Measurements from ENCODE around the gene EMC6.

Gene EMC6

DNA sequence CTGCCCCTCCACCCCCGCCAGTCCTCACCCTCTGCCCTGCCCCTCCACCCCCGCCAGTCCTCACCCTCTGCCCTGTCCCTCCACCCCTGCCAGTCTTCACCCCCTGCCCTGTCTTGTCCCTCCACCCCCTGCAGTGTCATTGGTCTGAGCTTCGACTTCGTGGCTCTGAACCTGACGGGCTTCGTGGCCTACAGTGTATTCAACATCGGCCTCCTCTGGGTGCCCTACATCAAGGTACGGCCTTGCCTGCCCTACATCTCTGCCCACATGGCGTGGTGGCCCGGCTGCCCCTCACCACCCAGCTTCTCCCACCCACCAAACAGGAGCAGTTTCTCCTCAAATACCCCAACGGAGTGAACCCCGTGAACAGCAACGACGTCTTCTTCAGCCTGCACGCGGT, 12.3 kb upstream of the EMC6 start:
- no peak for DNase-seq (ENCODE audit: low spot score)

DNA sequence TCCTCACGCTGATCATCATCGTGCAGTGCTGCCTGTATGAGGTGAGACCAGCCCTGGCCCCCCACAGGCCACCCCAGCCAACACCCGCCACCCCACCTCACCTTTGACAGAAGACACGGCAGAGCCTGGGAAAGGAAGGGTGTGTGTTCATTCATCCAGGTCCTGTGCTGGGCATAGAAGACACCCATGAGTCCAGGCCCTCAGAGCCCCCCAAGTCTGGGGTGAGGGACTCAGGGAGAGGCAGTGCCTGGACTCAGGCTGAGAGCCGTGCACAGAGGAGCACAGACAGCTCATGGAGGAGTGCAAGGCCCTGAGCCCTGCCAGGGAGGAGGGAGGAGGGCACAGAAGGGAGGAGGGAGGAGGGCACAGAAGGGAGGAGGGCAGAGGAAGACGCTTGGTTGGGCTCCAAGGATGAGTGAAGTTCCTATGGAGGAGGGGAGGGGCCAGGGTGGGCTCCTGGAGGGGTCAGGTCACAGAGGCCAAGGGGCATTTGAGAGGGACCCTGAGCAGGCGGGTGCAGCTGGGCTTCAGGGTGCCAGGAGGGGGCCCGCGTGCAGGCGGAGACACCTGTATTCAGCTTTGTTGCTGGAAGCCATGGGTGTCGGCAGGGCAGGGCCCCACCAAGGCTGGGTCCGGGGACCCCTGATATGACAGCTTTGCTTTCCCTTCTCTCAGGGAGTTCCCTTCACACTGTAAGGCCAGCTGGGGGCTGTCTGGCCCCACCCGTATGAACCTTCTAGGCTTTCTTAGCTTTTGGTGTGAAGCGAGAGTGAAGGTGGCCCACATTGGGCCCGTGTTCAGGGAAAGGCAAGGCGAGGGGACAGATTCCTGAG, 11.6 kb upstream of the EMC6 start:
- no peak for DNase-seq (ENCODE audit: low spot score)

DNA sequence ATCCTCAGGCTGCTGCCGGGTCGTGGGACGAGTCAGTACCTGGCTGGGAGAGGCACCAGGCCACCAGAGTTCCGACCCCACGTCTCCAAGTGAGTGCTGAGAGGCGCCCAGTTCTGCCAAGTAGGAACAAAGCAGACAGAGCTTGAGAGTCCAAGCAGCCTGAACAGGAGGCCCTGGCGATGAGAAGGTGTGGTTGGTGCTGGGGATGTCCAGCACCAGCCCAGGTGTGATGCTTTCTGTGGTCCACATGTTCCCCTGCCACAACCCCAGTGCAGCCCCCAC, 11.1 kb upstream of the EMC6 start:
- DNase-seq (ENCODE audit: low spot score): no peak

DNA sequence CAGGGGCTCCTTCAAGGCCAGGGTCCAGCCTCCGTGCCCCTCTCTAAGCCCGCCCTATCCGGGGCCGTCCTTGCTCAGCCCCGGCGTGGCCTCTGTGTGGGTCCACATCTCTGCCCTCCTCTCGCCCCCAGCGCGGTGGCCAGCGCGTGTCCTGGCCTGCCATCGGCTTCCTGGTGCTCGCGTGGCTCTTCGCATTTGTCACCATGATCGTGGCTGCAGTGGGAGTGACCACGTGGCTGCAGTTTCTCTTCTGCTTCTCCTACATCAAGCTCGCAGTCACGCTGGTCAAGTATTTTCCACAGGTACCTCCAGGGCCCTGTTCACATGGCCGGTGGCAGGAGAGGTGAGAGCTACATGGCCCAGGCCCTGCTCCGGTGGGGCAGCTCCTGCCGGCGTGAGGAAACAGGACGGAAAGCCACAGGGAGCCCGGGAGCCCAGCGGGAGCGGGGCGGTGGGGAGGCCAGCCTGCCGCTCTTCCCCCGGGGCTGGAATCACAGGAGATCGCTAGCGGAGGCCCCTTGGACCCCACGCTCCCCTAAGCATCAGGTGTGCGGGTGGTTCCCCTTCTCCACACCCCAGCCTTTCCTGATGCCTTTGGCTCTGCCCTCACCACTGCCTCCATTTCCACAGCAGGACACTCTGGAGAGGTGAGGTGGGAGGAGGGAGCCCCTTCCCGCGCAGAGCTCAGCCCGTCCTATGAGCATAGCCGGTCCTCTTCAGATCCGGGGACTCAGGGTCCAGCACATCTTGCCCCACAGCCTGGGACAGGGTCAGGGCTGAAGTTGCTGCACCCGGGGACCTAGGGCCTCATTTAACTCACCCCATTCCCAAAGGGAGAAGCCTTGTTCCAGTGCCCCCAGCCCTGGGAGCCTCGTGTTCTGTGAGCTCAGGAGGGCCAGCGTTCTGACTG, 10.5 kb upstream of the EMC6 start:
- no peak for DNase-seq (ENCODE audit: low spot score)

DNA sequence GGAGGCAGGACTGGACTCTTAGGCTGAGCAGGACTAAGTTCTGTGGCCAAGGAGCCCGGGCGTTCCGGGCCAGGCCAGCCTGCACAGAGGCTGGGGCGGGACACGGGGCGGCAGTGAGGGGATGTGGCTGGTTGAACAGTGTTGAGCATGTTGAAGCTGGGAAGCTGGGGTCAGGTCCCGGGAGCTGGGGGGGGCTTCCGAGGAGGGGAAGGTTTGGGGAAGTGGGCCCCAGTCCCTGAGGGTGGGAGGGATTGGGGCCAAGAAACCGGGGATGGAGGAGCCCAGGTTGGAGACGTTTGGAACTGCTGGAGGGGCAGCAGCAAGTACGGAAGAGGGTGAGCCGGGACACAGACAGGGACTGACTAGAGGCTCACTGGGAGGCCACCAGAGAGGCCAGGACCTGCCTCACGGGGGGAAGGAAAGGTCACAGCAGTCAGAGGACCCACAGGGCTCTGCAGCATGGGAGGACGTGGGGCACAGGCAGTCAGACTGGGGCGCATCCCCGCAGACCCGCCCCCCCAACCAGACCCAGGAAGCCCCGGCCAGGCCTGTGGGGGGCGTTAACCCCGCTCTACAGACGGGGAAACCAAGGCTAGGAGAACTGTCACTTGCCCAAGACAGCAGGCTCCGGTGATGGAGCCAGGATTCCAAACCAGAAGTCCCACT, 9.7 kb upstream of the EMC6 start:
- no peak for DNase-seq (ENCODE audit: low spot score)

DNA sequence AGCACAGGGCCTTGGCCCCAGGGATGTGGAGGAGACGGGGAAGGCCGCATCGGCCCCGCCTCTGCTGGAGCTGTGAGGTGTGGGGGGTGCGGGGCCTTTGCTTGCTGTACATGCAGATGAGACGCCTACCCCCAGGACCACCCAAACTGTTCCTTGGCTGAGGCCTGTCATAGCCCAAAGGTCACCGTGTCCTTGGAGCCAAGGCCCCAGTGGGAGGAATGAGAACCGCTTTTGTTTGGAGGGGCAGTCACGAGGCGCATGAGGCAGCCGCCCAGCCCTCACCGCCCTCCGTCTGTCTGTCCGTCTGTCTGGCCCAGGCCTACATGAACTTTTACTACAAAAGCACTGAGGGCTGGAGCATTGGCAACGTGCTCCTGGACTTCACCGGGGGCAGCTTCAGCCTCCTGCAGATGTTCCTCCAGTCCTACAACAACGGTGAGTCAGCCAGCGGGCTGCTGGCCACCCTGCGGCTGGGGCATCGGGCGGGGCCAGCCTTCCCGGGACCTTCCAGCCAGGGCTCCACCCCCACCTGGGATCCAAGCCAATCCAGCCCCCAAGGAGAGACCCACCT, 9.0 kb upstream of the EMC6 start:
- peak; percentile 95 for DNase-seq (ENCODE audit: low spot score)

DNA sequence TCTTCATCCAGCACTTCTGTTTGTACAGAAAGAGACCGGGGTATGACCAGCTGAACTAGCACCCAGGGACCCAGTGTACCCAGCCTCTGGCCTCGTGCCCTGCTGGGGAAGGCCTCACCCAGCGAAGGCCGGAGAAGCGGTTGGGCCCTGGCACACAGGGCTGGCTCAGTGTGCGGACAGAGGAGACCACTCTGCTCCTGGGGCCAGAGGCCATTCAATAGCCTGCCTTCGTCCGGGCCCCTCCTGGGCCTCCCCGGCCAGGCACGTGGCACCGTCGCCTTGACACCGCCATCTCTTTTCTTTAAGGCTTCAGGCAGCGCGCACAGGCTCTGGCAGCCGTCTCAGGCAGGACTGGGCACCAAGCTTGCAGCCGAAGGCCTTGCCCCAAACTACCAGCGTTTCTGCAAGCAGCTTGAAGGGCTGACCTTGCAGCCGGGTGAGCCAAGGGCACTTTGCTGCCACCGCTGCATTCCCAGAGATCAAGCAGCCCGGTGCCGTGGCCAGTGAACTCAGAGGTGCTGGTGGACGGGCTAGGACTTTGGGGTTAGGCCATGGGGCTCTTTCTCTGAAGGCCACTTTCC, 8.2 kb upstream of the EMC6 start:
- no peak for DNase-seq (ENCODE audit: low spot score)

DNA sequence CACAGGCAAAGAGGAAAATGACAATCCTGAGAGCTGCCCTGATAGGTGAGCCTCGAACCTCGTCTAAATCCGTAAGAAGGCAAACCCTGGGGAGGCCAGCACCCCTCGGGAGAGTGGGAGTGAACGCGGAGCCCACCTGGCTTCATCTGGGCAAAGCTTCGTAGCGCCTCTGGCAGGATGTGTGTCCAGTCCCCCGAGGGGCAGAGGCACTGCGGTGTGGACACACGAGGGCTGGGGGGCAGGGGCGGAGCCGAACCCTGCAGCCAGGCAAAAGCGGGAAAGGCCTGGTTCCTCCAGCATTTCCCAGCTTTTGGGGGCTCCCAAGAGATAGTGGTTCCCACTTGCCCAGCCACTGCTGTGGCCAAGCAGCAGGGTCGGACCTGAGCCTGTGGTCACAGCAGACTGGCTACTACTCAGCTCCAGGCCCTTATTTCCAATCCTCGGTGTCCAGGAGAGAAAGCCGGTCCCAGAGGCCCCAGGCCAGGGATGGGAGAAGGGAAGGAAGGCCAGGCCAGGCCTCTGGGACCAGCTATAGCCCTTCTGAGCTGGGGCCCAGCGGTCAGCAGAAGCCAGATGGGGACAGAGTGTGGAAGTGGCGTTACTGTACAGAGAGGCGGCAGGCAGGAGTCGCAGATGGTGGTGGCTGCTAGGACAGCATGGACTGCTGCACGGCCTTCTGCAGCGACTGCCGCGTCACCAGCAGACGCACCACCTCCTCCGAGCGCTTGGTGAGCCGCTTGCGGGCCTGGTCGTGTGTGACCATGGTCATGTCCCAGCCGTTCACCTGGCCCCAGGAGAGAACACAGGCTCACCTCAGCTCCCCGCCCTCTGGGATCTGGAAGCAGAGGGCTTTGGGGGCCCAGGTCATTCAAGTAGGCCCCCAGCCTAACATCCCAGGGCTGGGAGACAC, 5.3 kb upstream of the EMC6 start:
- no peak for DNase-seq (ENCODE audit: low spot score)

DNA sequence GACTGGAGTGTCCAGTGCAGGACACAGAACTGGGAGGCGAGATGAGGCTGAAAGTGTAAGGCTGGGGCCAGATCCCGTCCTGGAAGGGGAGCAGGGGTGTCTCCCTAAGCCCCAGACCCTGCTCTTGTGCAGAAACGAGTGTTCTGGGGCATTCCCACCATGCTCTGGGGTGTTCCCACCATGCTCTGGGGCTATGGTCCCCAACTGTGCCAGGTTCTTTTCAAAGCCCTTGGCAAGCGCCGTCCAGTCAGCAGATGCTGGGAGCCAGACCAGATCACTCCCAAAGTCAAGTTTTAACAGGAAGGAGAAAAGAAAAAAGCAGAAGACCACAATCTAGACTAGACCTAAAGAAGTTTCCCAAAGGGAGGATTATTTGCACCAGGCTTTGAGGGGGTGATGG, 2.8 kb upstream of the EMC6 start:
- no peak for DNase-seq (ENCODE audit: low spot score)

DNA sequence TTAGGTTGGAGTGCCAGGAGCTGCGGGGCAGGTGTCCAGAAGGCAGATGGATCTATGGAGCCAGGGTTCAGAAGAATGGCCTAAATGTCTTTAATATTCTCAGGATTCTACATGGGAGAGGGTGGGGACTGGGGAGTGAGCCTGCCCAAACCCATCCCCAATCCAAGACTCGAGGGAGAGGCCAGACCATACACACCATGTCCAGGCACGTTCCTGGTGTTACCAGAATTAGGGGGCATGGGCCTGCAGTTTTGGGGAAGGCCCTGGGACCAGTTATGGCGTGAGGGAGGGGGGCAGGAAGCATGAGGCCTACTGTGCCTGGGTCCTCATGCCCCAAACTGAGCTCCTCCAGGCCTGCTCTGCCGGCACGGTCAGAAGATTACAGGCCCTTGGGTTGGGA, 2.1 kb upstream of the EMC6 start:
- DNase-seq (ENCODE audit: low spot score): no peak

DNA sequence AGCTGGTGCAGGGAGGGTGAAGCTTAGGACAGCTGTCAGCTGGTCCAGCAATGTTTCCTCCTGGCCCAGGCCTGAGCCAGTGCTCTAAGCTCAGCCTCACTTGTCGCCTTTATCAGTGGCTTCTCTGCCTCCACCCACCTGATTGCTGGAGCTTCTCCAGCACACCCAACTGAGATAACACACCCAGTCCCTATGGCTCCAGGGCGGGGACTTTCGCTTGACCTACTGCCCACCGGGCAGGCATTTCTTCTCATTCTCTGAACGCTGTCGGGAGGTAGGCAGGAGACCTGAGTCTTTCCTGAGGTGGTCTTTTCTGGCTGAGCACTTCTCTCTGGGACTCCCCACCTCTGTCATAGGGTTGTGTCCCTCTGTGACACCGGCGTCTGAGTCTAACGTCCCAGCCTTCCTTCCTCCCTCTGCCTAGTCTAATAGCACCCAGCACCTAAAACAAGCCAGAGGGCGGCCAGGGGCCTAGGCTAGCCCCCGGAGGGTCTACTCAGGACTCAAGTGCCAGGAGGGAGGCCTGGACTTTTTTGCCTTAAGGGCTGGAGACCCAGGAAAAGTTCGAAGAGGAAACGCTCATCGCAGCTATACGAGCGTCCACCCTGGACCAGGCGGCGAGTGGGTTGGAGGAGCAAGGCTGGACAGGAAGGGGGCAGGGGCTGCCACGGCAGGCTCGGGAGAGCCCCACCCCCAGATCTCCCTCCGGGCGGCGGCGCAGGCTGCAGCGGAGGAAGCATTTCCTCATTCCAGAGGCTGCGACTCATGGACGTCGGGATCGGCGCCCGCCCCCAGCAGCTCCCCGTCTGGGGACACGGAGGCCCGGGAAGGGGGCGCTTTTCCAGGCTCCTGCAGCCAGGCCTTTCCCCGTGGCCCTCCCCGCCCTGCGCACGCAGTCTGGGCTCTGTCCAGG, 990 bp upstream of the EMC6 start:
- DNase-seq (ENCODE audit: low spot score): peak; percentile 95

DNA sequence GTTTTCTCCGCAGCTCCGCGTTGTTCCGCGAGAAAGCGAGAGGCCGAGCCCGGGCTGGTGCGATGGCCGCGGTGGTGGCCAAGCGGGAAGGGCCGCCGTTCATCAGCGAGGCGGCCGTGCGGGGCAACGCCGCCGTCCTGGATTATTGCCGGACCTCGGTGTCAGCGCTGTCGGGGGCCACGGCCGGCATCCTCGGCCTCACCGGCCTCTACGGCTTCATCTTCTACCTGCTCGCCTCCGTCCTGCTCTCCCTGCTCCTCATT, 404 bp downstream of the EMC6 start:
- DNase-seq (ENCODE audit: low spot score): no peak

DNA sequence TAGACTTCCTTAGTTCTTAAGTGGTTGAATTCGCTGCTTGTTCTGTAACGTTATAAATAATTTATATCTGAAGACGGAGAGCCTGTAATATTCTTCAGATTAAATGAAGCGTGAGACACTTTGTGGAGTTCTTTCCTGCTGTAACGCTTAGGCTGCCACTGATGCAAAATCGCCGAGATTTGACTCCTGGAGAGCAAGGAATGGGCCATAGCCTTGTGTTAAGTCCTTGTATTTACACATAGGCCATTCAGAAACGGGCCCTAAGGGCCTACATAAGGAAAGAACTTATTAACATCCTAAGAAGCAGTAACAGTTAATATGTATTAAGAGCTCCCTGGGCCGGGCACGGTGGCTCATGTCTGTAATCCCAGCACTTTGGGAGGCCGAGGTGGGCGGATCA, 936 bp downstream of the EMC6 start:
- DNase-seq (ENCODE audit: low spot score): no peak

DNA sequence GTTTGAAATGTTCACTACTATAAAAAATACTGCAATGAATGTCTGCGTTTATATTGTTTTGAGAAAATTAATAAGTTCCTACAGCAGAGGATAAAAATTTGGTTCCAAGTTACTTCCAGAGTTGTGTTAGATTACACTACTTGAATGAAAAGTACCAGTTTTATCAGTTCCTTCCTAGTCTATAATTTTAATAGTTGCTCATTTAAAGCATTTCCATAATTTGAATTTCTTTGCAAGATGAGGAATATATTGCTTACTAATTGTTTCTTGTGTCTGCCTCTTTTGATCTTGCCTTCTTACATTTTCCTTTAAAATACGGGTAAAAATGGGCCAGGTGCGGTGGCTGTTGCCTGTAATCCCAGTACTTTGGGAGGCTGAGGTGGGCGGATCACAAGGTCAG, 4.0 kb downstream of the EMC6 start:
- no peak for DNase-seq (ENCODE audit: low spot score)

DNA sequence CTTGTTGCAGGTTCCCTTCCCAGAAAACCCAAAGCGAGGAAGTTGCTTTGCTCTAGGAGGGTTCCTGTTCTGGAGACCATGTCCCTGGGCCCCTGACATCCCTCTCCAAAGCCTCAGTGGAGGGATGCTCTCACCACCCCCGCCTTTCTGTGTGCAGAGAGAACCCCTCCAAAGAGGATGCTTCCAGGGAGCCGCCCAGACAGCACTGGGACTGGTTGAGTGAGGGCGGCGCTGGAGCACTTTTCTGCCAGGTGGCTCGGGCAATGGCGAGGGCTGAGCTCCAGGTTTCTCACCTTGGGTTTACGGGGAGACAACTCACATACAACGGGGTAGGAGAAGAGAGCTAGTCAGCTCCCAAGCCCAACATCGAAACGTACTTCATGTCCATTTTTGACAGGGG, 7.3 kb downstream of the EMC6 start:
- no peak for DNase-seq (ENCODE audit: low spot score)

DNA sequence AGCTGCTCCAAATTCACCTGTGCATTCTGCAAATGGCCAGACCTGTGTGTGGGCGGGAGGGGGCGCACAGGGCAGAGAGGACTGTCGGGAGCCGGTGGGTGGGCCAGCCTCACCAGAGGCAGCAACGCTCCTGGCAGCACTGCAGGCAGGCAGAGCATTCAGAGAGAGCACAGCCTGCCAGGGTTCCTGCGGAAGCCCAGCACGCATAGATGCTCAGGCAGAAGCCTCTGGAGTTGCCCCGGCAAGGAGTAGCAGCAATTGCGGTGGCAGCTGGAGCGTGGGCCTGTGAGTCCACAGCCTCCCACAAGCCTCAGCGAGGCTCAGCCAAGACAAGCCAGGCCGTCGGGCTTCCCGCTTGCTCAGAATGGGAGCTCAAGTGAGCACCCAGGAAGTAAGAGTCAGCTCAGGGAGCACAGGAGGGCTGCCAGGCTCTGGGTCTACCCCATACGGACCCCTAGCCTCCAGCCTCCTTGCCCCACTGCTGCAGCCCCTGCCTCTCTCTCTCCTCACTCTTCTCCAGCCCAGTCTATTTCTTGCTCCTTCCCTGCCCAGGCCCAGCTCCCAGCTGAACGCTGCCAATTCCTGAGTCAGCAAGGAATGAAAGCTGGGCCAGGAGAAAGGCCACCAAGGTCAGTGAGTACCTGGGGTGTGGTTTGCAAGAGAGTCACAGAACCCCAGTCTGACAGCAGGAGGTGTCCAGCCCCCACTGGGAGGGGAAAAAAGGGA, 9.6 kb downstream of the EMC6 start:
- DNase-seq (ENCODE audit: low spot score): no peak

DNA sequence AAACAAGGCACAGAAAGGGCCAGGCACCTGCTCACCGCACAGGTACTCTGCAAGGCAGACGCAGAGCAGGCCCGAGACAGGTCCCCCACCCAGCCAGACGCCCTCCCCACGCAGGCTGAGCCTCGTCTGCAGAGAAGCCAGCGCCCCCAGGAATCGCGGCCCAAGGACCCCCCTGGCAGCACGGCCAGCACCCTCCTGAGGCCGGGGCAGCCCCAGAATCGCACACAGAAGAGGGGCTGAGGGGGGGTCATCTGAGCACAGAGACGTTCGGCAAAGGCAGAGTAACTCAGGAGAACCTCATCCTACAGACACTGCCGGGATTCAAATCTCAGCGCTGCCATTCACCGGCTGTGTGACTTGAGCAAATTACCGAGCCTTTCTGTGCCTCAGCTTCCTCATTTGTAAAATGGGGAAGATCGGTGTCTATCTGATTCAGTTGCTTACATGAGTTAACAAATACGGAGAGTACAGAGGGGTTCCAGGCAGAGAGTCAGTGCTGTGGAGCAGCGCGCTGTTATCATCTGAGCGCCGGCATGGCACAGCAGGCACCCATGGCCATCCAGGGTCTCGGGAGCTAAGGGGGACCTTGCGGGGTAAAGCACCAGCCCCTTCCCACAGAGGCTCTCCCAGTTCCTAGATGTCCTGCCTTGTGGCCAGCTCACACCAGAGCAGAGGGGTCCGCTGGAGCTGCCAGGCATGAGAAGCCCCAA, 10.4 kb downstream of the EMC6 start:
- no peak for DNase-seq (ENCODE audit: low spot score)

DNA sequence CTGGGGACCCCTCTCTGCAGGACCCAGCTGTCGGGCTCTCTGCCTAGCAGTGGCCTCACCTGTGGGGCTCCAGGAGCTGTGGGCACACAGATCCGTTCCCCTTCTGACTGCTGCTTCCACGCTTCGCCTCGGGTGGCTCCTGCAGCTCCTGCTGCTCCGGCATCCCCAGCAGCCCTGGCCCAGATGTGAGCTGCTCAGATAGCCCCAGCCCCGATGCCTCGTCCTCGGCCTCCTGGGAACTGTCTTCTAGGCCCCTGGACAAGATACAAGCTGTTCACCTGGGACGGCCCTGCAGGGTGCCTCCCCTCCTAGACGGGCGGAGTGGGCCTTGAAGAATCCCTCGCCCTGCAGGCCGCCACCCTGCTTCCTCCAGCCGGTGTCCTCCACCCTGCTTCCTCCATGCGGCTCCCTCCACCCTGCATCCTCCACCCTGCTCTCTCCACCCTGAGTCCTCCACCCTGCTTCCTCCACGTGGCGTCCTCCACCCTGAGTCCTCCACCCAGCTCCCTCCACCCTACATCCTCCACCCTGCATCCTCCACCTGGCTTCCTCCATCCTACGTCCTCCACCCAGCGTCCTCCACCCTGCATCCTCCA, 11.0 kb downstream of the EMC6 start:
- no peak for DNase-seq (ENCODE audit: low spot score)

DNA sequence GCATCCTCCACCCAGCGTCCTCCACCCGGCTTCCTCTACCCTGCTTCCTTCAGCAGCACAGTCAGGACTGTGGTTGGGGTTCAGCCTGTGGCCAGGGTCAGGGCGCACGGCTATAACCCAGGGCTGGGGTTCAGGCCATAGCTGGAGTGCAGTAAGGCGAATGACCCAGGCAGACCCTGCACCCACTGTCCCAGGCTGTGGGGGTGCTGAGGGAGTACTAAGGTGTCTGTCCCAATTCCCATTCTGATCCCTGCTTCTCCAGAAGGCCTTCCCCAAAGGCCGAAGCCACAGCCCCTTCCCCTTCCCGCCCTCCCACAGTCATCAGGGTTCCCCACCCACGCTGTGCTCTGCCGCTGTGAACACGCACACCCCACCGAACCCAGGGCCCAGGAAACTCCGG, 12.4 kb downstream of the EMC6 start:
- DNase-seq (ENCODE audit: low spot score): no peak
